B cell (primary cell): ENCODE results near the gene NHSL1. TPM values are rescaled to one million over a fixed set of nuclear protein-coding genes. Genes with fewer than 3 reads are reported as not detected.

Experiments used
- ATAC-seq: fragments of 200-7000 bp; cut with Tn5 transposase; one replicate; pipeline ENCODE4 v1.10.0; 2021; ENCODE audit warnings: low read depth, mild to moderate bottlenecking, moderate number of reproducible peaks, moderate library complexity
- CTCF ChIA-PET: fragments of 350-600 bp; sonication (Branson Sonifier 250); formaldehyde crosslinking; loops from one replicate; lab custom pipeline; 2021; ENCODE audit warnings: antibody characterized with exemption, inconsistent platforms; lab: Charles Lee
- POLR2A ChIA-PET: fragments of 350-600 bp; sonication (Branson Sonifier 250); formaldehyde crosslinking; loops from one replicate; lab custom pipeline; 2021; ENCODE audit warnings: antibody characterized with exemption; lab: Charles Lee
- DNase-seq: peaks from one replicate; pipeline ENCODE4 v3.0.0; 2013
- H2AFZ ChIP-seq: 2 replicates; pipeline ENCODE4 v1.6.1; 2012; ENCODE audit warnings: mild to moderate bottlenecking, low read depth, low read length; ENCODE audit not compliant: insufficient read depth, poor library complexity, severe bottlenecking
- H3K27ac ChIP-seq, 2 donors: 1 replicate in 1 of 2; 2 replicates in 1 of 2; pipeline ENCODE4 v1.5.1; 2012 to 2013; ENCODE audit warnings: low read length in 2 of 2, mild to moderate bottlenecking in 2 of 2, moderate library complexity in 1 of 2
- H3K27me3 ChIP-seq, 4 experiments: fragments of 200-600 bp in 1 of 4; sonication (generic) in 1 of 4; replicated peaks in 1 of 4; 1 replicate in 2 of 4; 2 replicates in 2 of 4; pipeline versions ENCODE4 v1.6.1 to v1.7.0; 2013 to 2016; ENCODE audit warnings: low read length in 3 of 4, mild to moderate bottlenecking in 2 of 4, mixed read lengths in 1 of 4, moderate library complexity in 1 of 4; ENCODE audit not compliant: insufficient read depth in 4 of 4, control insufficient read depth in 3 of 4; ENCODE audit errors: control extremely low read depth in 1 of 4
- H3K36me3 ChIP-seq, 2 experiments: replicated peaks in 1 of 2; 1 replicate in 1 of 2; 2 replicates in 1 of 2; pipeline versions ENCODE4 v1.6.1 to v1.7.1; 2013; ENCODE audit warnings: low read length in 1 of 2; ENCODE audit not compliant: insufficient read depth in 2 of 2, control insufficient read depth in 1 of 2; ENCODE audit errors: control extremely low read depth in 1 of 2, extremely low read depth in 1 of 2
- H3K4me1 ChIP-seq, 2 donors: fragments of 200-600 bp in 1 of 2; sonication (generic) in 1 of 2; 1 replicate in 1 of 2; 2 replicates in 1 of 2; pipeline versions ENCODE4 v1.5.1 to v1.6.1; 2013 to 2017; ENCODE audit warnings: low read length in 2 of 2; ENCODE audit not compliant: control insufficient read depth in 2 of 2, insufficient read depth in 2 of 2
- H3K4me2 ChIP-seq: replicated peaks from 2 replicates; pipeline ENCODE3; 2012; ENCODE audit warnings: mild to moderate bottlenecking, low read depth, low read length; ENCODE audit not compliant: poor library complexity, severe bottlenecking
- H3K4me3 ChIP-seq, 5 experiments: fragments of 200-600 bp in 1 of 5; sonication (generic) in 1 of 5; 1 replicate in 3 of 5; 2 replicates in 2 of 5; pipeline versions ENCODE4 v1.5.1 to v1.7.0; 2011 to 2016; ENCODE audit warnings: low read length in 4 of 5, mild to moderate bottlenecking in 4 of 5, low read depth in 2 of 5, control low read depth in 1 of 5, moderate library complexity in 1 of 5; ENCODE audit not compliant: insufficient read depth in 1 of 5; ENCODE audit errors: control extremely low read depth in 1 of 5, extremely low read depth in 1 of 5
- H3K79me2 ChIP-seq: fragments of 200-600 bp; sonication (generic); one replicate; pipeline ENCODE4 v1.6.0; 2016; ENCODE audit warnings: low read length; ENCODE audit not compliant: control insufficient read depth, insufficient read depth
- H3K9ac ChIP-seq: fragments of 200-600 bp; sonication (generic); 2 replicates; pipeline ENCODE4 v1.6.1; 2017; ENCODE audit warnings: mild to moderate bottlenecking, low read length, moderate library complexity
- H3K9me3 ChIP-seq, 3 donors: one replicate each; pipeline versions ENCODE4 v1.6.1 to v1.7.1; 2013; ENCODE audit warnings: low read length in 2 of 3; ENCODE audit not compliant: control insufficient read depth in 2 of 3, insufficient read depth in 1 of 3; ENCODE audit errors: control extremely low read depth in 1 of 3
- H4K20me1 ChIP-seq: 2 replicates; pipeline ENCODE4 v1.6.0; 2012; ENCODE audit warnings: mild to moderate bottlenecking, low read length; ENCODE audit not compliant: insufficient read depth, control insufficient read depth, poor library complexity, severe bottlenecking
- H3K27ac Mint-ChIP-seq: one replicate; pipeline ENCODE4 v1.8.0; 2021; ENCODE audit warnings: mixed read lengths
- H3K27me3 Mint-ChIP-seq: one replicate; pipeline ENCODE4 v1.8.0; 2021; ENCODE audit warnings: mixed read lengths
- H3K4me1 Mint-ChIP-seq: one replicate; pipeline ENCODE4 v1.8.0; 2021; ENCODE audit warnings: mixed read lengths
- H3K4me3 Mint-ChIP-seq: one replicate; pipeline ENCODE4 v1.8.0; 2021; ENCODE audit warnings: mixed read lengths
- H3K9me3 Mint-ChIP-seq: one replicate; pipeline ENCODE4 v1.8.0; 2022; ENCODE audit warnings: mixed read lengths; ENCODE audit not compliant: insufficient read depth
- EZH2 ChIP-seq: IDR thresholded peaks from 2 replicates; pipeline ENCODE4 v1.6.1; 2012; ENCODE audit warnings: borderline replicate concordance, low read depth, mild to moderate bottlenecking, moderate library complexity, low read length; ENCODE audit not compliant: insufficient read depth, poor library complexity, severe bottlenecking
- WGBS: methylation state at CpG from one replicate; pipeline ENCODE4 v1.1.5; 2013; ENCODE audit warnings: missing lambda C conversion rate; ENCODE audit not compliant: insufficient coverage; 5-methylcytosine and 5-hydroxymethylcytosine counted together
- intact Hi-C: fragments of 100-400 bp; cut with micrococcal nuclease; formaldehyde crosslinking; loops from one replicate; pipeline ENCODE4 v1.10.0; 2022
- polyA plus RNA-seq: library from polyadenylated mRNA; depleted of rRNA; stranded (reverse); fragments of >200 nt; gene quantifications from 2 replicates; pipeline ENCODE4 v1.2.3, GENCODE V29; 2012
- total RNA-seq, 2 donors: library from RNA; stranded (reverse); fragments of 120-200 nt in 1 of 2; gene quantifications; 1 replicate in 1 of 2; 2 replicates in 1 of 2; pipeline versions ENCODE4 v1.2.3 to v1.2.4, GENCODE V29; 2013 to 2022
- TF ChIP-seq, protein P1 (sequence below): fragments of 200-600 bp; IDR thresholded peaks from one replicate; pipeline ENCODE4 v1.8.0; 2022; ENCODE audit warnings: antibody characterized with exemption, mild to moderate bottlenecking

The NHSL1 gene
- total and polyA plus RNA-seq, 2 donors (not counting 1 experiment from before 2014, with no cell fraction given), result 0.04 to 0.10 TPM

DNA sequence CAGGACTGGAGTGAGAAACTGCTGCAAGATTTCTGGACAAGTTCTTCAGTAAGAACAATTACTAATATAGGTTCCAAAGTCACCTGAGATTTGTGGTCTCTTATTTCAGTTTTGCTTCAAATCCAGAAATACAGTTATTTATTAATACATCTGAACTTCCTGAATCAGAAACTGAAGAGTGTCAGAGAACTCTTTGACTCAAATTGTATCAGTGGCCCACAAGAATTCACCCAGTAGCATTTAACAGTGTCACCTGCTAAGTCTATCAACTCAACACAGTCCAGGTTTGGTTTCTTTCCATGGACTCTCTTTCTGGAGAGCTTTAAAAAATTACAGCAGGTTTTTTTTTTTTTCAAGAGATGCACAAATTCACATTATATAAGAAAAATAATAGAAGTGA, 18.8 kb upstream of the NHSL1 start:
- Histone ChIP-seq H3K9me3 (peaks cover 0 to 5% (median 0%) of the 10 kb centered on the region in 3 donors), H3K4me3 (no peak overlapping the region), H3K27me3 (no peaks in the 10 kb centered on the region), H3K9ac (no peak overlapping the region), H3K4me2 (no peak overlapping the region), H3K79me2 (no peaks in the 10 kb centered on the region), H3K36me3 (no peaks in the 10 kb centered on the region), H3K4me1 (no peaks in the 10 kb centered on the region), H2AFZ (no peak overlapping the region), H3K27ac (no peak overlapping the region), H4K20me1 (no peaks in the 10 kb centered on the region)
- intact Hi-C loops, result no loop called here
- DNase-seq (no peak), ATAC-seq (no peak)
- Mint-ChIP-seq H3K4me3 (no peak overlapping the region), H3K27ac (peak overlapping the region; percentile 21), H3K4me1 (no peaks in the 10 kb centered on the region), H3K9me3 (no peaks in the 10 kb centered on the region), H3K27me3 (peaks cover 14% of the 10 kb centered on the region)
- ChIA-PET POLR2A (interaction anchor here (0.7 kb wide), 1 partner anchor 642 kb away, joined by 9 read pairs; no protein-coding TSS in a partner anchor), CTCF (interaction anchor here (0.6 to 8.1 kb wide), 23 partner anchors 9 to 1403 kb away, joined by 3 to 146 read pairs (median 4); partner anchors contain the start of genes HEBP2 and NHSL1)
- TF ChIP-seq EZH2, result no peak
- TF ChIP-seq, protein P1, sequence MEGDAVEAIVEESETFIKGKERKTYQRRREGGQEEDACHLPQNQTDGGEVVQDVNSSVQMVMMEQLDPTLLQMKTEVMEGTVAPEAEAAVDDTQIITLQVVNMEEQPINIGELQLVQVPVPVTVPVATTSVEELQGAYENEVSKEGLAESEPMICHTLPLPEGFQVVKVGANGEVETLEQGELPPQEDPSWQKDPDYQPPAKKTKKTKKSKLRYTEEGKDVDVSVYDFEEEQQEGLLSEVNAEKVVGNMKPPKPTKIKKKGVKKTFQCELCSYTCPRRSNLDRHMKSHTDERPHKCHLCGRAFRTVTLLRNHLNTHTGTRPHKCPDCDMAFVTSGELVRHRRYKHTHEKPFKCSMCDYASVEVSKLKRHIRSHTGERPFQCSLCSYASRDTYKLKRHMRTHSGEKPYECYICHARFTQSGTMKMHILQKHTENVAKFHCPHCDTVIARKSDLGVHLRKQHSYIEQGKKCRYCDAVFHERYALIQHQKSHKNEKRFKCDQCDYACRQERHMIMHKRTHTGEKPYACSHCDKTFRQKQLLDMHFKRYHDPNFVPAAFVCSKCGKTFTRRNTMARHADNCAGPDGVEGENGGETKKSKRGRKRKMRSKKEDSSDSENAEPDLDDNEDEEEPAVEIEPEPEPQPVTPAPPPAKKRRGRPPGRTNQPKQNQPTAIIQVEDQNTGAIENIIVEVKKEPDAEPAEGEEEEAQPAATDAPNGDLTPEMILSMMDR, result no peak

DNA sequence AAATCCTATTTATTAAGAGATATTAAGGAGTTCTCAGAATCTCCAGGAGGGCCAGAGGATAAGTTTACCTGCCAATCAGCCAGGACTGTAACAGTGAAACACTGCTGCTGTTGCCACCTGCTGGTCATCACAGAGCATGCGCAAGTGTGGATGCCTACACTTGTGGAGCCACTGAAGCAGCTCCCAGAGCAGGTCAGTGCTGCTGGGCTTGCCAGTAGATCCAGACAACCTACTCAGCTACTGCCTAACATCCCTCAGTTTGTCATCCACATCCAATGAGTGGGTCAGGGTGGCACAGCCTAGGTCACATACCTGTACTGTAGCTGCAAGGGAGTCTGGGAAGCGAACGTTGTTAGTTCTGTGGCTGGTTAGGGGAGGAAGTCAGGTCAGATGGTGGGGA, 18.3 kb upstream of the NHSL1 start:
- H3K4me3 ChIP-seq, result no peak overlapping the region
- H3K9ac ChIP-seq, result no peak overlapping the region
- no peaks in the 10 kb centered on the region for H3K27me3 ChIP-seq
- Mint-ChIP-seq H3K4me3 (no peak overlapping the region), H3K27ac (peak overlapping the region; percentile 21), H3K27me3 (peaks cover 17% of the 10 kb centered on the region), H3K9me3 (no peaks in the 10 kb centered on the region), H3K4me1 (no peaks in the 10 kb centered on the region)
- H2AFZ ChIP-seq, result no peak overlapping the region
- H3K27ac ChIP-seq, result no peak overlapping the region
- ChIA-PET CTCF (interaction anchor here (0.6 to 8.1 kb wide), 20 partner anchors 10 to 1404 kb away, joined by 3 to 146 read pairs (median 4); partner anchors contain the start of genes HEBP2 and NHSL1), POLR2A (no interaction called here)
- intact Hi-C loops, result loop anchor here (1.0 kb wide), 2 partner anchors 88 to 401 kb away; no protein-coding TSS in a partner anchor
- no peaks in the 10 kb centered on the region for H4K20me1 ChIP-seq
- no peaks in the 10 kb centered on the region for H3K36me3 ChIP-seq
- no peaks in the 10 kb centered on the region for H3K79me2 ChIP-seq
- no peak overlapping the region for H3K4me2 ChIP-seq
- peaks cover 0 to 5% (median 0%) of the 10 kb centered on the region in 3 donors for H3K9me3 ChIP-seq
- TF ChIP-seq, protein P1, result peak; percentile 88
- no peak for TF ChIP-seq EZH2
- ATAC-seq (peak; percentile 86), DNase-seq (peak; percentile 70)
- no peaks in the 10 kb centered on the region for H3K4me1 ChIP-seq
- 72% methylated on average over 3 of the region's 3 CpGs for WGBS
